G401.6 (cell line): ENCODE results near the gene CDC42BPB.
"Not testable (repeated sequence)": the region's sequence is repeated elsewhere in the genome, so short reads cannot be mapped to it uniquely, and the experiment has no call there.

Source experiments
- FAIRE-seq: peaks from 2 replicates; lab custom pipeline; 2012; peaks lifted over from hg19 to GRCh38; lab: Jason Lieb, UNC

The CDC42BPB gene

GRCh38 chr14:103050935-103051334 lies 6.4 kb downstream of the CDC42BPB start:
- no peak for FAIRE-seq

- not testable (repeated sequence) for FAIRE-seq
Measured at GRCh38 chr14:103047453-103047852, 9.9 kb downstream of the CDC42BPB start.

GRCh38 chr14:103045371-103045869 lies 11.9 kb downstream of the CDC42BPB start:
- no peak for FAIRE-seq

- no peak for FAIRE-seq
Measured at GRCh38 chr14:103043257-103044015, 13.9 kb downstream of the CDC42BPB start.

GRCh38 chr14:103041464-103041863 lies 15.9 kb downstream of the CDC42BPB start:
- FAIRE-seq, result no peak

- FAIRE-seq, result no peak
Measured at GRCh38 chr14:103033681-103034096, 23.7 kb downstream of the CDC42BPB start.

GRCh38 chr14:103031956-103032355 lies 25.4 kb downstream of the CDC42BPB start:
- no peak for FAIRE-seq

GRCh38 chr14:103031566-103031911 lies 25.8 kb downstream of the CDC42BPB start:
- FAIRE-seq, result no peak

- no peak for FAIRE-seq
Measured at GRCh38 chr14:103030741-103031565, 26.4 kb downstream of the CDC42BPB start.

GRCh38 chr14:103029936-103030335 lies 27.4 kb downstream of the CDC42BPB start:
- no peak for FAIRE-seq

- FAIRE-seq, result no peak
Measured at GRCh38 chr14:103028772-103029171, 28.6 kb downstream of the CDC42BPB start.

GRCh38 chr14:103028161-103028767 lies 29.1 kb downstream of the CDC42BPB start:
- no peak for FAIRE-seq

- no peak for FAIRE-seq
Measured at GRCh38 chr14:103027451-103027850, 29.9 kb downstream of the CDC42BPB start.

GRCh38 chr14:103026988-103027387 lies 30.4 kb downstream of the CDC42BPB start:
- FAIRE-seq, result no peak

- FAIRE-seq, result not testable (repeated sequence)
Measured at GRCh38 chr14:103026196-103026595, 31.2 kb downstream of the CDC42BPB start.

GRCh38 chr14:103023881-103024473 lies 33.4 kb downstream of the CDC42BPB start:
- FAIRE-seq, result no peak

GRCh38 chr14:103022685-103023044 lies 34.7 kb downstream of the CDC42BPB start:
- no peak for FAIRE-seq

- FAIRE-seq, result no peak
Measured at GRCh38 chr14:103022002-103022684, 35.2 kb downstream of the CDC42BPB start.

GRCh38 chr14:103021684-103022001 lies 35.7 kb downstream of the CDC42BPB start:
- FAIRE-seq, result no peak

- no peak for FAIRE-seq
Measured at GRCh38 chr14:103020271-103021170, 36.8 kb downstream of the CDC42BPB start.

- FAIRE-seq, result no peak
Measured at GRCh38 chr14:103019826-103020225, 37.5 kb downstream of the CDC42BPB start.
